H1 (cell line): ENCODE results near the gene JAG2. TPM values are rescaled to one million over a fixed set of nuclear protein-coding genes. Genes with fewer than 3 reads are reported as not detected.

Experiments
- BCL11A ChIP-seq, 2 experiments: IDR thresholded peaks; one replicate each; pipeline ENCODE4 v1.6.1; 2011; ENCODE audit warnings: low read depth in 2 of 2, low read length in 2 of 2, mild to moderate bottlenecking in 2 of 2
- BRCA1 ChIP-seq: IDR thresholded peaks from 2 replicates; pipeline ENCODE4 v1.6.1; 2012; ENCODE audit warnings: low read depth, low read length, improper control_type of control experiment
- CEBPB ChIP-seq: IDR thresholded peaks from 2 replicates; pipeline ENCODE4 v1.6.1; 2012; ENCODE audit warnings: low read depth, low read length
- RXRA ChIP-seq: IDR thresholded peaks from 2 replicates; pipeline ENCODE4 v1.6.1; 2011; ENCODE audit warnings: low read depth, mild to moderate bottlenecking, low read length, moderate library complexity; ENCODE audit not compliant: insufficient read depth
- polyA plus RNA-seq, 7 experiments: library from polyadenylated mRNA; depleted of rRNA in 3 of 7; stranded (reverse) in 5 of 7; unstranded in 2 of 7; fragments of >200 nt in 5 of 7; fragments of 200-250 nt in 2 of 7; gene quantifications; 1 replicate in 5 of 7; 2 replicates in 1 of 7; 4 replicates in 1 of 7; pipeline versions ENCODE4 v1.2.1 to v1.2.3, GENCODE V29; 2011 to 2013; ENCODE audit warnings: missing spikeins in 2 of 7, mixed read lengths in 2 of 7
- total RNA-seq: library from RNA; stranded (reverse); fragmentation: NEBNext Ultra II Directional; extraction: Animal tissue kit (Norgen Biotek cat#: 25700); gene quantifications from 2 replicates; pipeline ENCODE4 v1.2.1, GENCODE V29; 2021

The JAG2 gene
- total and polyA plus RNA-seq, 2 of the 8 experiments (the other 6 are each of a cell fraction or from before 2014, with no cell fraction given), result 2.8 to 6.2 TPM

DNA sequence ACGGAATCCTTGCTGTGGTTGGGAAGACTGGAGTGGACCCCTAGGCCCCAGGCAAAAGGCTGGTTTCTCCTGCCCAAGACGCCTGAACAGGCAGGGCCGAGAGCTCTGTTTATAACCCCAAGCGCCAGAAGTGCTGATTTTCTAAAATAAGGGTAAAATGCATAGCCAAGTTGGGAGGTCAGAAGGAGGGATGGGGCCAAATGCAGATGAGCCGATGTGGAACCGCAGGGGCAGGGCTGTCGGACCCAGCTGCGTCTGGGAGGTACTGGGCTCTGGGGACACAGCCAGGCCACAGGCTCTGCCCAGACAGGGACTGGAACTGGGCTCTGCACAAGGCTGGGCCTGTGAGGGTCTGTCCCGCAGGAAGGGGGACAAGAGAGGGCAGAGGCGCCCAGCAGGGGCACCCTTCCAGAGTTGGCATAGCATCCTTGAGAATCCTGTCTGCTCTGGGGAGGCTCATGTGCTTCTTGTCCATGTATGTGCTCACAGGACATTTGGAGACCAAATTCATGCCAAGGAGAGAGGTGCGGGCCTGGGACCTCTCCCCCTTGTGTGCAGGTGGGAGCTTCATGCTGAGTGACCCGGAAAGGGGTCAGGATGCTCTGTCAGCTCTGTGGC, 49.1 kb downstream of the JAG2 start (continued):
- TF ChIP-seq RXRA, result no peak
- no peak for TF ChIP-seq BRCA1
- TF ChIP-seq BCL11A (IDR thresholded peaks at IDR 0.05; ENCODE audit: low read depth in 2 of 2, low read length in 2 of 2), result no peak
- TF ChIP-seq CEBPB, result no peak
